ENCODE measurements around the gene ADARB2.

The ADARB2 gene

GRCh38 chr10:1515780-1516491 lies 221.4 kb downstream of the ADARB2 start:
- no peak for DNase-seq

GRCh38 chr10:1515121-1515779 lies 222.1 kb downstream of the ADARB2 start:
- no peak for DNase-seq

- no peak for DNase-seq
Observed at GRCh38 chr10:1514681-1515080, 222.6 kb downstream of the ADARB2 start.

- DNase-seq: no peak
Observed at GRCh38 chr10:1513221-1513620, 224.1 kb downstream of the ADARB2 start.

- DNase-seq: no peak
Observed at GRCh38 chr10:1509011-1509530, 228.3 kb downstream of the ADARB2 start.

- no peak for DNase-seq
Observed at GRCh38 chr10:1508096-1508495, 229.2 kb downstream of the ADARB2 start.

- no peak for DNase-seq
Observed at GRCh38 chr10:1507436-1507835, 229.9 kb downstream of the ADARB2 start.

GRCh38 chr10:1504940-1505339 lies 232.4 kb downstream of the ADARB2 start:
- DNase-seq: no peak

- no peak for DNase-seq
Observed at GRCh38 chr10:1504286-1504685, 233.0 kb downstream of the ADARB2 start.

- no peak for DNase-seq
Observed at GRCh38 chr10:1502451-1502850, 234.9 kb downstream of the ADARB2 start.

- no peak for DNase-seq
Observed at GRCh38 chr10:1499359-1499957, 237.9 kb downstream of the ADARB2 start.

GRCh38 chr10:1498746-1499358 lies 238.5 kb downstream of the ADARB2 start:
- no peak for DNase-seq

GRCh38 chr10:1495915-1496517 lies 241.3 kb downstream of the ADARB2 start:
- DNase-seq: no peak

GRCh38 chr10:1492641-1493040 lies 244.7 kb downstream of the ADARB2 start:
- DNase-seq: no peak

- no peak for DNase-seq
Observed at GRCh38 chr10:1491901-1492300, 245.4 kb downstream of the ADARB2 start.

- DNase-seq: no peak
Observed at GRCh38 chr10:1489801-1490200, 247.5 kb downstream of the ADARB2 start.

GRCh38 chr10:1488970-1489548 lies 248.3 kb downstream of the ADARB2 start:
- no peak for DNase-seq

- no peak for DNase-seq
Observed at GRCh38 chr10:1486841-1487687, 250.3 kb downstream of the ADARB2 start.

- DNase-seq: no peak
Observed at GRCh38 chr10:1485357-1485756, 252.0 kb downstream of the ADARB2 start.

- DNase-seq: no peak
Observed at GRCh38 chr10:1483826-1484225, 253.5 kb downstream of the ADARB2 start.

GRCh38 chr10:1483246-1483645 lies 254.1 kb downstream of the ADARB2 start:
- DNase-seq: no peak

GRCh38 chr10:1477578-1477977 lies 259.7 kb downstream of the ADARB2 start:
- no peak for DNase-seq
